GM19023 (cell line): ENCODE measurements around the gene CABP5.

Experiments
- ATAC-seq: cut with Tn5 transposase; IDR thresholded peaks from one replicate; pipeline ENCODE4 v1.9.1; 2021; ENCODE audit warnings: mild to moderate bottlenecking, moderate library complexity; ENCODE audit not compliant: unreplicated experiment

The CABP5 gene

GRCh38 chr19:48033604-48034003, 10.3 kb downstream of the CABP5 start:
- ATAC-seq: no peak

DNA sequence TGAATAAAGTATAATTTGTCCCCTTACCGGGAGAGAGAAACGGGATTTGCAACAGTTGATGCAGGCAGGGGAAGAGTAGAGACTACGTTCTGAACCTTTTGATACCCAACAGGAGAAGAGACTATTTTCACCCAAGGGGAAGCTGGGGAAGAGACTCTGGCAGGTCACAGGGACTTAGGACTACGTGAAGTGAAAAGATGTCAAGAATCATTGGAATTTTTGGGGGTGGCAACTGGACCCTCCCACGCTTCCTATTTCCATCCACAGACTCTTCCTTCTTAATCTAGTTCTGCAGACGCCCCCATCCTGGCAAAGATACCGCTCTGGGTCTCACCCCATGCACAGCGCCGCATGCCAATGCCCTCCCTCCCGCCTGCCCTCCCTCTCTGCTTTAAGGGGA, 13.8 kb downstream of the CABP5 start:
- ATAC-seq: no peak

GRCh38 chr19:48029431-48029830, 14.4 kb downstream of the CABP5 start:
- no peak for ATAC-seq

DNA sequence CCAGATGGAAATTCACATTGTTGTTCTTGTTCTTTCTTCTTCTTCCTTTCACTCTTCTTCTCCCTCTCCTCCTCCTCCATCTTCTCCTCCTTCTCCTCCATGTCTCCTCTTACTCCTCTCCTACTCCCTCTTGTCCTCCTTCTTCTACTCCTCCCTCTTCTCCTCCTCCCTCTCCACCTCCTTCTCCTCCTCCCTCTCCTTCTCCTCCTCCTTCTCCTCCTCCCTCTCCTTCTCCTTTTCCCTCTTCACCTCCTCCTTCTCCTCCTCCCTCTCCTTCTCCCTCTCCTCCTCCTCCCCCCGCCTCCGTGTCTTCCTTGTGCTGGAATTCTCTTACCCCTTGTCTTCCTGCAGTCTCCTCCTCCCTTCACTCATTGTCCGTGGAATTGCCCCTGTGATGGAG, 18.4 kb downstream of the CABP5 start:
- ATAC-seq: no peak

- ATAC-seq: no peak
Measured at GRCh38 chr19:48023518-48023917, 20.4 kb downstream of the CABP5 start.

GRCh38 chr19:48023011-48023410, 20.9 kb downstream of the CABP5 start:
- no peak for ATAC-seq

GRCh38 chr19:48020686-48021085, 23.2 kb downstream of the CABP5 start:
- no peak for ATAC-seq

DNA sequence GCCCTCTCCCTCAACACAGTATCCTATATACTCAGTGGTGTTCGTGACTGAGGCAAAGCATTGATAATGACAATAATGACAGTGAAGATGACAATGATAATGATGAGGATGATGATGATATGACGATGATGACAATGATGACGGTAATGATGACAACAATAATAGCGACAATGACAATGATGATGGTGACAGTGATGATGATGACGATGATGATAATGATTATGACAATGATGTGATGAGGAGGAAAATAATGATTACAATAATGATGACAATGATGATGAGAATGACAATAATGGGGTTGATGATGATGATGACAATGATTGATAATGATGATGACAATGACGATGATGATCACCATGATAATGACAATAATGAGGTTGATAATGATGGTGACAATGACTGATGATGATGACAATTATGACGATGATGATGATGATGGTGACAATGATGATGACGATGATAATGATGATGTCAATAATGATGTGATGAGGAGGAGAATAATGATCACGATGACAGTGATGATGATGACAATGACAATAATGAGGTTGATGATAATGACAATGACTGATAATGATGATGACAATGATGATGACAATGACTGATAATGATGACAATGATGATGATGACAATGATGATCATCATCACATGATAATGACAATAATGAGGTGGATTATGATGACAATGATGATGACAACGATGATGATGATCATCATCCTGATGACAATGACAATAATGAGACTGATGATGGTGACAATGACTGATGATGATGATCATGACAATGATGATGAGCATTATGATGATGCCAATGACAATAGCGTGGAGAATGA, 32.7 kb downstream of the CABP5 start:
- no peak for ATAC-seq

- ATAC-seq: no peak
Measured at GRCh38 chr19:48006762-48007161, 37.1 kb downstream of the CABP5 start.

GRCh38 chr19:48004236-48004635, 39.6 kb downstream of the CABP5 start:
- no peak for ATAC-seq

DNA sequence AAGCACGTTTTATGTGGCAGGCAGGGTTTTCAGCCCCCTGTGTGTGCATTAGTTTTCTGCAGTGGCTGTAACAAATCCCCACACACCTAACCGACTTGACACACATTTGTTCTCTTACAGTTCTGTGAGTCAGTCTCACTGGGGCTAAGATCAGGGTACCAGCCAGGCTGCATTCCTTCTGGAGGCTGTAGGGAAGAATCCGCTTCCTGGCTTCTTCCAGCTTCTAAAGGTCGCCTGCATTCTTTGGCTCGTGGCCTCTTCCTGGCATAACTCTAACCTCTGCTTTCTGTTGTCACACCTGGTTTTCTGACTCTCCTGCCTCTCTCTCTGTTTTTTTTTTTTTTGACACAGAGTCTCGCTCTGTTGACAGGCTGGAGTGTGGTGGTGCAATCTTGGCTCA, 43.0 kb downstream of the CABP5 start:
- ATAC-seq: no peak

DNA sequence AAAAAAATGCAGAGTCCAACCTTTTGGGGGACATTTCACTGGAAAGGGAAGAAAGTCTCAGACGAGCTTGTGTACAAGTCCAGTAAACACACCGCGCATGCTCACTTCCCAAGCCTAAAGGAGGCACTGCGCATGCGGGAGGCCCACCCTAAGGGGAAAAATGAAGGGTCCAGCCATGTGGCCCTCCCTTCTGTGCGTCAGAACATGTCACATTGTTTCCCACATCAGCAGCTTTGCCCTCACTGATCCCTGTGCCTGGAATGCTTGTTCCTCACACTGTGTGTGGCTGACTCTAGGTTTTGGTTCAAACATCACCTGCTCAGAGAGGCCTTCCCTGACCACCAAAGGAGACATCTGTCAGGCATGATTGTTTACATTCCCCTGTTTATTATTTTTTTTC, 45.1 kb downstream of the CABP5 start:
- no peak for ATAC-seq

- ATAC-seq: no peak
Measured at GRCh38 chr19:47996230-47996727, 47.6 kb downstream of the CABP5 start.

DNA sequence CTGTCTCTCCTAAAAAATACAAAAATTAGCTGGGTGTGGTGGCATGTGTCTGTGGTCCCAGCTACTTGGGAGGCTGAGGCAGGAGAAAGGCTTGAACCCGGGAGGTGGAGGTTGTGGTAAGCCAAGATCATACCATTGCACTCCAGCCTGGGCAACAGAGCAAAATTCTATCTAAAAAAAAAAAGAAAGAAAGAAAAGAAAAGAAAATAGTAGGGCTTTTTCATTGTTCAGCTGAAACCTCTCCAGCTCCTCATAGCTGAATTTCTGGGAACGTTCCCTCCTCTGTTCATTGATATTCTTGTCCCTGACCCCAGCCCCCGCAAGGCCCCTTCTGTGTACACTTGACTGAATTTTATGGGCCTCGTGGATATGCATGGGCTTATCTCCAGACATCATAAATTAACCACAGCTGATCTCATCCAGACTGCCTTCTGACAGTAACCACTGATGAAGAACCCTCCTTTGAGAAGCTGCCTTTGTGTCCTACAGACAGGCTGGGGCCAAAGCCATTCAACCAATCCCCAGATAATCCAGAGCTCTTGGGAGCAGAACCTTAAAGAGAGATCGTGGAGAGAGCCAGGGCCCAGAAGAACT, 49.6 kb downstream of the CABP5 start, which contains the start of gene ELSPBP1:
Gene ELSPBP1, plus strand, starts transcription at position 424 of the 594 bp plus-strand sequence. CDS start 14,036 bp downstream, outside the sequence.
- ATAC-seq: no peak

- ATAC-seq: no peak
Measured at GRCh38 chr19:47992070-47992469, 51.8 kb downstream of the CABP5 start, which contains the start of gene BSPH1. BSPH1 (minus strand) TSS chr19:47992170; CDS start chr19:47992081, 89 bp downstream.

DNA sequence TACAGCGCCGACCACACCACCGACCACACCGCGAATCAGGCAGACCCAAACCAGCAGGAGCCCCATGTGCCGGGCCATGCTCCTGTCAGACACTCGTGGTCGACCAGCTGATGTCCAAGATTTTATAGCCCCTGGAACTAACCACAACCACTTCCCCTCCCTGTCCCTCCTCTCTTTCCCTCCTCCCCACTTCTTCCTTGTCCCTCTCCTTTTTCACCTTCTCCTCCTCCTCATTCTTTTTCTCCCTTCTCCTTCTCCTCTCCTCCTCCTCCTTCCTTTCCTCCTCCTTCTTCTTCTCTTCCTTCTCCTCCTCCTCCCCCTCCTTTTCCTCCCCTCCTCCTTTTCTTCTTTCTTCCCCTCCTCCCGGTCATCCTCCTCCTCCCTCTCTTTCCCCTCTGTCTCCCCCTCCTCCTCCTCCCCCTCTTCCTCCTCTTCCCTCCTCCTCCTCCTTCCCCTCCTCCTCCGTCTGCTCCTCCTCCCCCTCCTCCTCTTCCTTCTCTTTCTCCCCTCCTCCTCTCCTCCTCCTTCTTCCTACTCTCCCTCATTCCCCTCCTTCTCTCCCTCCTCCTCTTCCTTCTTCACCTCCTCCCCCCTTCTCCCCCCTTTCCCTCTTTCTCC, 52.6 kb downstream of the CABP5 start:
- ATAC-seq: no peak
